HG03103 (cell line): ENCODE results near the gene NAMPT.

Experiments
- ATAC-seq: cut with Tn5 transposase; IDR thresholded peaks from one replicate; pipeline ENCODE4 v1.9.1; 2021; ENCODE audit warnings: low read depth; ENCODE audit not compliant: unreplicated experiment

The NAMPT gene

GRCh38 chr7:106277976-106278375 is 6.8 kb downstream of the NAMPT start:
- ATAC-seq: no peak

- ATAC-seq: no peak
Measured at GRCh38 chr7:106276513-106276912, 8.3 kb downstream of the NAMPT start.

- no peak for ATAC-seq
Measured at GRCh38 chr7:106273009-106273668, 11.6 kb downstream of the NAMPT start.

- no peak for ATAC-seq
Measured at GRCh38 chr7:106270122-106270977, 14.4 kb downstream of the NAMPT start.

- ATAC-seq: no peak
Measured at GRCh38 chr7:106269254-106269961, 15.4 kb downstream of the NAMPT start.

GRCh38 chr7:106265133-106265532 is 19.6 kb downstream of the NAMPT start:
- no peak for ATAC-seq

- no peak for ATAC-seq
Measured at GRCh38 chr7:106262221-106262881, 22.4 kb downstream of the NAMPT start.

GRCh38 chr7:106260136-106260561 is 24.6 kb downstream of the NAMPT start:
- peak; percentile 68 for ATAC-seq

GRCh38 chr7:106258789-106259188 is 26.0 kb downstream of the NAMPT start:
- no peak for ATAC-seq

- ATAC-seq: no peak
Measured at GRCh38 chr7:106257752-106258151, 27.0 kb downstream of the NAMPT start.

GRCh38 chr7:106256144-106256543 is 28.6 kb downstream of the NAMPT start:
- no peak for ATAC-seq

- ATAC-seq: no peak
Measured at GRCh38 chr7:106255246-106255645, 29.5 kb downstream of the NAMPT start.

GRCh38 chr7:106254525-106255116 is 30.2 kb downstream of the NAMPT start:
- ATAC-seq: no peak

- ATAC-seq: no peak
Measured at GRCh38 chr7:106252568-106252967, 32.2 kb downstream of the NAMPT start.

GRCh38 chr7:106249488-106249887 is 35.3 kb downstream of the NAMPT start:
- ATAC-seq: no peak

GRCh38 chr7:106248600-106248999 is 36.2 kb downstream of the NAMPT start:
- ATAC-seq: no peak

- ATAC-seq: no peak
Measured at GRCh38 chr7:106247841-106248240, 36.9 kb downstream of the NAMPT start.

- no peak for ATAC-seq
Measured at GRCh38 chr7:106246902-106247711, 37.7 kb downstream of the NAMPT start.

GRCh38 chr7:106243893-106244292 is 40.9 kb downstream of the NAMPT start:
- no peak for ATAC-seq

- ATAC-seq: no peak
Measured at GRCh38 chr7:106239406-106239805, 45.4 kb downstream of the NAMPT start.
